Left forelimb (tissue), 1 donor: ENCODE measurements around the gene S100B.
"Not testable (repeated sequence)": the region's sequence is repeated elsewhere in the genome, so short reads cannot be mapped to it uniquely, and the experiment has no call there.

ENCODE experiments used
- DNase-seq: peaks from one replicate; pipeline ENCODE4 v3.0.0-alpha.2; 2018; ENCODE audit warnings: low spot score

The S100B gene

GRCh38 chr21:46600978-46601377 lies 3.9 kb downstream of the S100B start:
- no peak for DNase-seq

- DNase-seq = no peak
Observed at GRCh38 chr21:46600305-46600704, 4.6 kb downstream of the S100B start.

GRCh38 chr21:46598581-46599572 lies 6.0 kb downstream of the S100B start:
- DNase-seq = no peak

- DNase-seq = no peak
Observed at GRCh38 chr21:46597896-46598343, 7.0 kb downstream of the S100B start.

- DNase-seq = no peak
Observed at GRCh38 chr21:46597031-46597430, 7.9 kb downstream of the S100B start.

GRCh38 chr21:46596201-46596600 lies 8.7 kb downstream of the S100B start:
- no peak for DNase-seq

GRCh38 chr21:46594276-46594675 lies 10.6 kb downstream of the S100B start:
- no peak for DNase-seq

- DNase-seq = no peak
Observed at GRCh38 chr21:46585191-46585953, 19.5 kb downstream of the S100B start.

GRCh38 chr21:46581780-46582307 lies 23.0 kb downstream of the S100B start:
- no peak for DNase-seq

- not testable (repeated sequence) for DNase-seq
Observed at GRCh38 chr21:46579394-46579793, 25.5 kb downstream of the S100B start.

GRCh38 chr21:46577786-46578185 lies 27.1 kb downstream of the S100B start:
- DNase-seq = not testable (repeated sequence)

- DNase-seq = no peak
Observed at GRCh38 chr21:46572850-46573249, 32.0 kb downstream of the S100B start.

- no peak for DNase-seq
Observed at GRCh38 chr21:46570631-46571030, 34.3 kb downstream of the S100B start.

GRCh38 chr21:46570119-46570518 lies 34.8 kb downstream of the S100B start:
- DNase-seq = no peak

- DNase-seq = no peak
Observed at GRCh38 chr21:46569081-46569480, 35.8 kb downstream of the S100B start.

- DNase-seq = no peak
Observed at GRCh38 chr21:46568562-46568961, 36.3 kb downstream of the S100B start.

- DNase-seq = no peak
Observed at GRCh38 chr21:46567348-46567747, 37.5 kb downstream of the S100B start.

GRCh38 chr21:46564391-46564790 lies 40.5 kb downstream of the S100B start:
- no peak for DNase-seq

GRCh38 chr21:46562964-46563607 lies 41.8 kb downstream of the S100B start:
- DNase-seq = no peak

- DNase-seq = no peak
Observed at GRCh38 chr21:46562472-46562871, 42.4 kb downstream of the S100B start.

GRCh38 chr21:46561445-46562090 lies 43.3 kb downstream of the S100B start:
- no peak for DNase-seq
